ENCODE data around the gene ASB1. TPM values are rescaled to one million over a fixed set of nuclear protein-coding genes. Genes with fewer than 3 reads are reported as not detected.

The ASB1 gene
- total and polyA plus RNA-seq, 9 of the 15 experiments (the other 6 are each of a cell fraction or from before 2014, with no cell fraction given), result 6.3 to 37.7 (median 23.9) TPM

DNA sequence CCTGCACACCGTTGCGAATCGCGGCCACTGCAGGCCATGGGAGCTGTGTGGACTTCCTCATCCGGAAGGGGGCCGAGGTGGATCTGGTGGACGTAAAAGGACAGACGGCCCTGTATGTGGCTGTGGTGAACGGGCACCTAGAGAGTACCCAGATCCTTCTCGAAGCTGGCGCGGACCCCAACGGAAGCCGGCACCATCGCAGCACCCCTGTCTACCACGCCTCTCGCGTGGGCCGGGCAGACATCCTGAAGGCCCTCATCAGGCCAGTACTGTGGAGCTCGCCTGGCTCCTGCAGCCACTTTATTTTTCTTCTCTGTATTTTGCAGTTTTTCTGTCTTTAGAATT, 9.0 kb downstream of the ASB1 start:
- H3K36me3 ChIP-seq (ENCODE audit: control insufficient read depth, insufficient read depth, low read length), result peaks cover 86% of the 10 kb centered on the region
- no peaks in the 10 kb centered on the region for H3K27me3 ChIP-seq (ENCODE audit: control insufficient read depth in 2 of 2, insufficient read depth in 2 of 2, low read length in 2 of 2)
- ChIA-PET POLR2A (interaction anchor here (0.6 to 1.3 kb wide), 3 partner anchors 8 to 13 kb away, joined by 3 read pairs; no protein-coding TSS in a partner anchor), CTCF (ENCODE audit: low intra/inter-chr PET ratio) (no interaction called here)
- peaks cover 6% of the 10 kb centered on the region; the same call in 1 of the 2 replicates for H4K20me1 ChIP-seq (replicated peaks; ENCODE audit: control insufficient read depth, insufficient read depth, low read length)
- FAIRE-seq (no peak), DNase-seq (ENCODE audit: extremely low read depth in 1 of 4, low spot score in 3 of 4) (no peak), ATAC-seq (no peak)
- H3K9me1 ChIP-seq (ENCODE audit: control insufficient read depth, insufficient read depth, low read length), result peaks cover 2% of the 10 kb centered on the region
- no TSS peak for BruUV-seq (replicated peaks)
- H3K9me3 ChIP-seq (replicated peaks; ENCODE audit: control insufficient read depth, insufficient read depth, low read depth, low read length), result no peaks in the 10 kb centered on the region
- H3K79me2 ChIP-seq (ENCODE audit: control insufficient read depth, insufficient read depth, low read length), result peaks cover 89% of the 10 kb centered on the region
- H3K4me3 ChIP-seq, result no peak overlapping the region
- no peak overlapping the region for H3K4me2 ChIP-seq (ENCODE audit: insufficient read depth, low read length)
- H3K27ac ChIP-seq (ENCODE audit: extremely low read depth, low read depth, low read length), result no peak overlapping the region
- intact Hi-C loops (cut with micrococcal nuclease) (no loop called here), in situ Hi-C loops (cut with MboI) (no loop called here)
- peaks cover 0 to 12% of the 10 kb centered on the region in 2 experiments; a peak in 3 of 5 replicates for H3K4me1 ChIP-seq (replicated peaks in 1 of 2; ENCODE audit: control insufficient read depth in 2 of 2, insufficient read depth in 2 of 2, low read length in 2 of 2)
- 86% methylated on average over 12 of the region's 20 CpGs for WGBS (ENCODE audit: insufficient coverage, low coverage, missing lambda C conversion rate)
- H2AFZ ChIP-seq (ENCODE audit: low read depth, low read length), result no peak overlapping the region
- H3K9ac ChIP-seq (ENCODE audit: insufficient read depth in 1 of 2, low read depth in 2 of 2, low read length in 2 of 2), result no peak overlapping the region
- no peak for TF ChIP-seq SRF (CRISPR knock-in tag; IDR thresholded peaks at IDR 0.05)
- TF ChIP-seq ZNF121 (CRISPR knock-in tag; conservative IDR thresholded peaks at IDR 0.05), result no peak
- no peak for TF ChIP-seq ZBTB1 (CRISPR knock-in tag; IDR thresholded peaks at IDR 0.05; ENCODE audit: borderline replicate concordance, low read depth)
- no peak for TF ChIP-seq RFX1 (IDR thresholded peaks at IDR 0.05)
- TF ChIP-seq, protein P1, sequence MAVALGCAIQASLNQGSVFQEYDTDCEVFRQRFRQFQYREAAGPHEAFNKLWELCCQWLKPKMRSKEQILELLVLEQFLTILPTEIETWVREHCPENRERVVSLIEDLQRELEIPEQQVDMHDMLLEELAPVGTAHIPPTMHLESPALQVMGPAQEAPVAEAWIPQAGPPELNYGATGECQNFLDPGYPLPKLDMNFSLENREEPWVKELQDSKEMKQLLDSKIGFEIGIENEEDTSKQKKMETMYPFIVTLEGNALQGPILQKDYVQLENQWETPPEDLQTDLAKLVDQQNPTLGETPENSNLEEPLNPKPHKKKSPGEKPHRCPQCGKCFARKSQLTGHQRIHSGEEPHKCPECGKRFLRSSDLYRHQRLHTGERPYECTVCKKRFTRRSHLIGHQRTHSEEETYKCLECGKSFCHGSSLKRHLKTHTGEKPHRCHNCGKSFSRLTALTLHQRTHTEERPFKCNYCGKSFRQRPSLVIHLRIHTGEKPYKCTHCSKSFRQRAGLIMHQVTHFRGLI (CRISPR knock-in tag; IDR thresholded peaks at IDR 0.05), result no peak
- TF ChIP-seq TCF3 (CRISPR knock-in tag; IDR thresholded peaks at IDR 0.05), result no peak
- TF ChIP-seq, protein P2, sequence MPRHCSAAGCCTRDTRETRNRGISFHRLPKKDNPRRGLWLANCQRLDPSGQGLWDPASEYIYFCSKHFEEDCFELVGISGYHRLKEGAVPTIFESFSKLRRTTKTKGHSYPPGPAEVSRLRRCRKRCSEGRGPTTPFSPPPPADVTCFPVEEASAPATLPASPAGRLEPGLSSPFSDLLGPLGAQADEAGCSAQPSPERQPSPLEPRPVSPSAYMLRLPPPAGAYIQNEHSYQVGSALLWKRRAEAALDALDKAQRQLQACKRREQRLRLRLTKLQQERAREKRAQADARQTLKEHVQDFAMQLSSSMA (CRISPR knock-in tag; IDR thresholded peaks at IDR 0.05), result no peak
- no peak for TF ChIP-seq ZNF41 (CRISPR knock-in tag; conservative IDR thresholded peaks at IDR 0.05)
- TF ChIP-seq NFRKB (IDR thresholded peaks at IDR 0.05; ENCODE audit: low read depth), result no peak
- no peak for TF ChIP-seq CAMTA2 (CRISPR knock-in tag; conservative IDR thresholded peaks at IDR 0.05)
- no peak for TF ChIP-seq TCFL5 (CRISPR knock-in tag; conservative IDR thresholded peaks at IDR 0.05)
- TF ChIP-seq NFIX (CRISPR knock-in tag; IDR thresholded peaks at IDR 0.05; ENCODE audit: low read depth), result no peak
- TF ChIP-seq, protein P3, sequence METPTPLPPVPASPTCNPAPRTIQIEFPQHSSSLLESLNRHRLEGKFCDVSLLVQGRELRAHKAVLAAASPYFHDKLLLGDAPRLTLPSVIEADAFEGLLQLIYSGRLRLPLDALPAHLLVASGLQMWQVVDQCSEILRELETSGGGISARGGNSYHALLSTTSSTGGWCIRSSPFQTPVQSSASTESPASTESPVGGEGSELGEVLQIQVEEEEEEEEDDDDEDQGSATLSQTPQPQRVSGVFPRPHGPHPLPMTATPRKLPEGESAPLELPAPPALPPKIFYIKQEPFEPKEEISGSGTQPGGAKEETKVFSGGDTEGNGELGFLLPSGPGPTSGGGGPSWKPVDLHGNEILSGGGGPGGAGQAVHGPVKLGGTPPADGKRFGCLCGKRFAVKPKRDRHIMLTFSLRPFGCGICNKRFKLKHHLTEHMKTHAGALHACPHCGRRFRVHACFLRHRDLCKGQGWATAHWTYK (CRISPR knock-in tag; IDR thresholded peaks at IDR 0.05), result no peak
- TF ChIP-seq IRF2 (CRISPR knock-in tag; IDR thresholded peaks at IDR 0.05), result no peak
- no peak for TF ChIP-seq CEBPB (tag; IDR thresholded peaks at IDR 0.05)
- no peak for TF ChIP-seq NONO (IDR thresholded peaks at IDR 0.05; ENCODE audit: low read depth in 2 of 2, low read length in 1 of 2)
- TF ChIP-seq, protein P4, sequence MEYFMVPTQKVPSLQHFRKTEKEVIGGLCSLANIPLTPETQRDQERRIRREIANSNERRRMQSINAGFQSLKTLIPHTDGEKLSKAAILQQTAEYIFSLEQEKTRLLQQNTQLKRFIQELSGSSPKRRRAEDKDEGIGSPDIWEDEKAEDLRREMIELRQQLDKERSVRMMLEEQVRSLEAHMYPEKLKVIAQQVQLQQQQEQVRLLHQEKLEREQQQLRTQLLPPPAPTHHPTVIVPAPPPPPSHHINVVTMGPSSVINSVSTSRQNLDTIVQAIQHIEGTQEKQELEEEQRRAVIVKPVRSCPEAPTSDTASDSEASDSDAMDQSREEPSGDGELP (CRISPR knock-in tag; IDR thresholded peaks at IDR 0.05; ENCODE audit: borderline replicate concordance), result no peak
- no peak for TF ChIP-seq NR4A1 (CRISPR knock-in tag; IDR thresholded peaks at IDR 0.05)
- no peak for TF ChIP-seq NR4A1 (tag; IDR thresholded peaks at IDR 0.05)
- TF ChIP-seq MTA2 (IDR thresholded peaks at IDR 0.05; ENCODE audit: low read depth), result no peak
